OCI-LY3 (cell line): ENCODE data around the gene TECPR2.

Experiments
- CTCF ChIP-seq: fragments of 200-600, 300-600 bp; sonication (generic); IDR thresholded peaks from 2 replicates; pipeline ENCODE4 v1.5.1; 2014; ENCODE audit warnings: antibody characterized with exemption, low read length, low read depth
- EZH2phosphoT487 ChIP-seq: fragments of 200-600 bp; shearing (Covaris generic); IDR thresholded peaks from 2 replicates; pipeline ENCODE4 v1.6.1; 2018; ENCODE audit warnings: antibody characterized with exemption, mixed run types, low read depth

DNA sequence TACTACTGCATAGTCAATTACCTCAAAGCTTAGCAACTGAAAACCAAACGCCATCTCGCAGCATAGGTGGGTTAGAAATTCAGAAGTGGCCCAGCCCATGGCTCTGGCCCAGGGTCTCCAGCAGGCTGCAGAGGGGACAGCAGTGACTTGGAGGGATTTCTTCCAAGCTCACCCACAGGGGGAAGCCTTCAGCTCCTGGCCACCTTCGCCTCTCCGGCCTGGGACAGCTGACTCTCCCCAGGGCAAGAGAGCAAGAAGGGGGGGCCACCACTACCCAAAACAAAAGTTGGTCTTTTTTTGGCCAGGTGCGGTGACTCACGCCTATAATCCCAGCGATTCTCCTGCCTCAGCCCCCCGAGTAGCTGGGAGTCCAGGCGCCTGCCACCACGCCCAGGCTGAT, 179.0 kb downstream of the TECPR2 start:
- TF ChIP-seq CTCF (no peak), EZH2phosphoT487 (no peak)
